T47D (cell line): ENCODE results near the gene B3GALT5.
"Not testable (repeated sequence)": the region's sequence is repeated elsewhere in the genome, so short reads cannot be mapped to it uniquely, and the experiment has no call there.

ENCODE experiments used
- DNase-seq, 2 experiments: peaks; one replicate each; pipeline versions ENCODE4 v3.0.0 to v3.0.0-alpha.2; 2011 to 2012; ENCODE audit warnings: low read depth in 1 of 2, low spot score in 1 of 2
- JUND ChIP-seq: IDR thresholded peaks from 2 replicates; pipeline ENCODE4 v1.6.1; 2012; ENCODE audit warnings: low read depth
- in situ Hi-C: cut with HindIII; loops from 2 replicates; pipeline ENCODE4 v1.10.0; 2016; ENCODE audit warnings: low sequenced_read_pairs, low pct_unique_long_range_greater_than_20kb

B3GALT5 gene

DNA sequence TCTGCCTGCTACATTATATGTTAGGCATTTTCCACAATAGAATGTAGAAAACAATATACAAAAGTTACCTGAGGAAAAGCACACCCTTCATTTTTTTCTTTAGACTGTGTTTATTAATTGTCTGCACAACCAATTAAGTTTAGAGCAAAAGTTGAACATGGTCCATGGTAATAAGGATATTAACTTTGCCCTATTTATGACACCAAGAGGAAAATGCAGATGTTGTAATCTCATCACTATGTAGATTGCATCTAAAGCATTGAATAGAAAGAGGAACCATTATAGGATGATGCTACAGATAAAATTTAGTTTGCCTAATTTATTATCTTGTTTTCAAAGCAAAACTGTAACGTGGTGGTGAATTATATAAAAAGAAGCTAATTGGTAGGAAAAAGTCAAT is 72.5 kb downstream of the B3GALT5 start:
- TF ChIP-seq JUND: no peak
- DNase-seq: no peak
- in situ Hi-C loops: no loop called here

DNA sequence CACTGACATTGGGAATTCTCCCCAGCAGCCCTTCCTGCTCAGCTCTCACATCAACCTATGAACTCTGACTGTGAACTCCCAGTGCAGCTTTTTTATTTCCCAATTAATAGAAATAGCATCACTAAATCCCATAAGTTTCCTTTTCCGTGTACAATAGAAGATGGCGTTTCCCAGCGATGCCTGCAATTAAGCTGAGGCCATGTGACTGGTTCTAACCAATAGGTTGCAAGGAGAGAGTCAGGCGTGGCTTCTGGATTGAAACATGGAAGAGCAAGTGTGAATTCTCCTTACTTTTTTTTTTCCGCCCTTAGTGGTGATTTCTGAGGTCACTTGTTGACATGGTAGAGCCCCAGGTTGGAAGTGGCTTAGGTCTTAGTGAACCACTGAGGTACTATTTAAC is 73.3 kb downstream of the B3GALT5 start:
- TF ChIP-seq JUND: no peak
- no peak for DNase-seq
- in situ Hi-C loops: no loop called here

DNA sequence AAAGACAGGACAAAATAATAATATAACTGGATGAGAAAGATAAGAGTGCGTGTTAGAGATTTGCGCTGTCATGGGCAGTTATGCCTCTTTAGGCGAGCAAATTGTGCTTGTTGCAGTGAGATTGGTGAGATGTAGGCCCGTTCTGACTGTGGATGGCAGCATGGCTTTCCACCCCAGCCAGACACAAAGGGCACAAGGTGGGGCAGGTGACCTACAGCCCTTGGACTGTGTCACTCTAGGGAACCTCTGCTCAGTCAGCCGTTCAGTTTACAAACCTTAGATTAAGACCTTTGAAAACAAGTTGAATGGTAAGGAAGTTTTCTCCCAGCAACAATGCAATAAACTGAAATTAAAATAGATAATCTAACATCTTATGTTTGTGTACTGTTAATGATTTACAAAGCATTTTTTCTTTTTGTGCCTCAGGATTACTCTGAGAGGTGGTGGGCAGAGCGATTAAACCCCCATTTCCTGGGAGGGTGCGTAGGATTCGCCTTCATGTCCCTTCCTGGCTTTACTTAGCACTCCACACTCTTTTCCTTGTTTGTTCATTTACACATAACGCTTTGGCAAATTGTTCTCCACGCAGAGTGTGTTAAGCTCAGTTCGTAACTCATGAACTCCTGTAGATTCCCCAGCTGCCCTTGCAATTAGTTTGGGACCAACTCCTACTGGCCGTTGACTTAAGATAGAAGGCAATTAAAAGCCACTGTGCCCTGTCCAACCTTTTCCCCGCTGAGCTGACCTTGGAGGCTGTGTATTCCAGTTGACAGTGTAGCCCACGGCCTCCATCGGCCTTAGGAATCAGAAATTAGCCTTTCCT is 74.1 kb downstream of the B3GALT5 start:
- DNase-seq: no peak
- no peak for TF ChIP-seq JUND
- in situ Hi-C loops: no loop called here

DNA sequence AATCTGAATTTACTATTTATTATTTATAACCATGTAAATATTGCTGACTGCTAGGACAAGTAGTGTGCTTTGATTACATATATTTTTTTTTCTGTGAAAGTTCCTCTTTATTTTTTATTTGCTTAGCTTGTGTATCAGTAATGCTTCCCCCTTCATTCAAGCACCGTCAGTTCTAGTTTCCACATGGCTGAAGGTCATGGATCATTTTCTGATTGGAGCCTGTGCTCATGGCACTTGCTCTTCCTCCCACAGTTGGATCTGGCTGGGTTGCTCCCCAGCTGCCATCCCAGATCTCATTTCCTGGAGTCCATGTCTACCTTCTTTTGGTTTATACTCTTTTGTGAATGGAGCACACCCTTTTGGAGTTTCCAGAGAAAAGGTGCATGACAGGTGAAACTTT is 75.3 kb downstream of the B3GALT5 start:
- in situ Hi-C loops: no loop called here
- no peak for DNase-seq
- TF ChIP-seq JUND: no peak

DNA sequence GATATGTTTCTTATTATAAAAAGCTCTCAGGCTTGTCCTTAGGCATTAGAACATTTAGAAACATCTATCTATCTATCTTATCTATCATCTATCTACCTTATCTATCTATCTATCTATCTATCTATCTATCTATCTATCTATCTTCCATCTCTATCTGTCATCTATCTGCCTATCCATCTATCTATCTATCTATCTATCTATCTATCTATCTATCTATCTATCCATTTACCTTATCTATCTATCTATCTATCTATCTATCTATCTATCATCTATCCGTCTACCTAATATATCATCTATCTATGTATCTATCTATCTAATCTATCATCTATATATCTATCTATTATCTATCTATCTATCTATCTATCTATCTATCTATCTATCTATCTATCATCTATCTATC is 77.1 kb downstream of the B3GALT5 start:
- DNase-seq, in situ Hi-C loops: not testable (repeated sequence)

DNA sequence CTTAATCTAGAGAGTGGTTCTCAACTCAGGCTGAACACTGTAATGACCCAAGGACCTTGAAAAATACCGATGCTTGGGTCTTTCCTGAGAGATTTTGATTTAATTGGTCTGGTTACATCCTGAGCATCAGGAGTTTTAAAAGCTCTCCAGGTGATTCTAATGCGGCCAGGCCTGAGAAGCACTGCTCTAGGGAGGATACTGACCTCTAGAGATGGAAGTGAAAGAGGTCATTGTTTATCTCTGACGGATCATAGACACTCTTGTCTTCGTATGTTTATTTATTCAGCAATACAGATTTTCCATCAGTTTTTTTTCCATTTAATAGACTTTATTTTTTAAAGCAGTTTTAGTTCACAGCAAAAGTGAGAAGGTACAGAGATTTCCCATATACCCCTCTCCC is 77.7 kb downstream of the B3GALT5 start:
- no peak for DNase-seq
- TF ChIP-seq JUND: no peak
- in situ Hi-C loops: no loop called here

DNA sequence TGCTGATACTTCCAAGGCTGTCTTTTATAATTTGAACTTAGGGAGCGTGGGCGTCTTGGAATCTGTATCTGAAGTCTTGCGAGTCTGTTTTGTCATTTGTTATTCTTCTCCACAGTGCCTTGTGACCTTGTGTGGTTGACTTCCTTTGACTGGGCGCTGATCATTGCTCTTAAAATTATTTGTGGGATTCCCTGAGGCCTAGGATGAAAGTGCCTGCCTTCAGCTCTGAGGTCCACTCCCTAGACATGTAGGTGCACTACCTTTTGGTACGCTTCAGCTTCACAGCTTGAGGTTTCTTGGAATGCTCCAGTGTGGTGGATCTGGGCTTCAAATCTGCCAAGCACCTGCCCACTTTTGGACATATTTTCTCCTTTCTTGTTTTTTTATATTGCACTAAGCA is 82.0 kb downstream of the B3GALT5 start:
- DNase-seq: no peak
- no peak for TF ChIP-seq JUND
- in situ Hi-C loops: no loop called here

DNA sequence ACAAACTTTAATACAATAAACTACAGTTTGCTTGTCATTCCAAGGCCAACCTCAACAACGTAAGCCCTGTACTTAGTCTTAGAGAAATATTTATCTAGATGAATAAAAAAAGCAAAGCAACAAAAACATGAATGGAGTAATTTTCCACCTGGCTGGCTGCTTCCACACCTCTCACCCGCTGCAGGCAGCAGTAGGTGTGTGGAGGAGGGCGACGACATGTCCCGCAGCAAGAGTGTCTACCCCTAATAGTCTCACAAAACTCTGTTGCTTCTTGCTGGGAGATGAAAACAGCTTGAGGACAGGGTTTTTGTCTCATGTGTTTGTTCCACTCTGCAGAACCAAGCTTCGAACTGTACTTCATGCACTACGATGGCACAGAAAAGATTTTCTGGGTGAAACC is 83.5 kb downstream of the B3GALT5 start:
- no peak for DNase-seq
- in situ Hi-C loops: no loop called here
- TF ChIP-seq JUND: no peak

DNA sequence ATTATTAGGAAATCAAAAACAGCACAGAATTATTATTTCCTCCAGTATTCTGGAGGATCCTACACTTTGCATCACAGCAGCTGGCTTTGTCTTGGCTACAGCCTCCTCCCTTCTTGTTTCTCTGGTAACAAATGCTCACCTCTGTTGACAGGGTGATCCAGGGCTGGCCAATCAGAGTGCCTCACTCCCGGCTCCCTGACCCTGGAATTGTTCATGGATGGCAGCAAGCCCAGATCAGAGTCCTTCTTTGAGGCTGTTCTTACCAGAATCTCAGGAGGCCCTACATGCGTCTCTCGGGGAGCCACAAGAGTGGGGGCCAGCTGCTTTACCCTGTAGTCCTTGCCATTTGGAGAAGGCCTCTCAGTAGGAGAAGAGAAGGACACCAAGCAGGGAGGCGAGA is 83.9 kb downstream of the B3GALT5 start:
- TF ChIP-seq JUND: no peak
- DNase-seq: no peak
- in situ Hi-C loops: no loop called here

DNA sequence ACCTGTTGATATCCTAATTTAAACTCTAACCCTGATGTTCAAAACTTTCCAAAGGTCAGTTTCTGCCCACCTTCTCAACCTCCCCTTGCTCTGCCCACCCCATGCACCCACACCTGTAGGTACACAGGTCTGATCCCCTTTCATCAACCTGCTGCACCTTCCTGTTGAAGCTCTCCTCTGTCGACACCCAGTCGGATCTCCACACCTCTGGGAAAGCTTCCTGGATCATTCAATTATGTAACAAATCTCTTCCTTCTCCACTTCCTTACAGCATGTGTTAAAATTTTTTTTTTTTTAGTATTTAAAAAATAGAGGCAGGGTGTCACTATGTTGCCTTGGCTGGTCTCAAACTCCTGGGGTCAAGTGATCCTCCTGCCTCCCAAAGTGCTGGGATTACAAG is 87.6 kb downstream of the B3GALT5 start:
- no peak for DNase-seq
- no peak for TF ChIP-seq JUND
- in situ Hi-C loops: no loop called here

DNA sequence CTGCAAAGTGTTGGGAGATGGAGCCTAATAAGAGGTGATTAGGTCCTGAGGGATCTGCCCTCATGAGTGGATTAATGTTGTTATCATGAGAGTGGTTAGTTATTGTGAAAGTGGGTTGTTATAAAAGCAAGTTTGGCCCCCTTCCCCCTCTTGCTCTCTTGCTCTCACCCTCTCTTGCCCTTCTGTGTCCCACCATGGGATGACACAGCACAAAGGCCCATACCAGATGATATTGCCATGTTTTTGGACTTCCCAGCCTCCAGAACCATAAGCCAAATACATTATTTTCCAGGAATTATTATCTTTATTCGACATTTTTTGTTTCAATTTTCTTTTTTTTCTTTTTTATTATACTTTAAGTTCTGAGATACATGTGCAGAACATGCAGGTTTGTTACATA is 90.8 kb downstream of the B3GALT5 start:
- no peak for TF ChIP-seq JUND
- DNase-seq: no peak
- in situ Hi-C loops: no loop called here

DNA sequence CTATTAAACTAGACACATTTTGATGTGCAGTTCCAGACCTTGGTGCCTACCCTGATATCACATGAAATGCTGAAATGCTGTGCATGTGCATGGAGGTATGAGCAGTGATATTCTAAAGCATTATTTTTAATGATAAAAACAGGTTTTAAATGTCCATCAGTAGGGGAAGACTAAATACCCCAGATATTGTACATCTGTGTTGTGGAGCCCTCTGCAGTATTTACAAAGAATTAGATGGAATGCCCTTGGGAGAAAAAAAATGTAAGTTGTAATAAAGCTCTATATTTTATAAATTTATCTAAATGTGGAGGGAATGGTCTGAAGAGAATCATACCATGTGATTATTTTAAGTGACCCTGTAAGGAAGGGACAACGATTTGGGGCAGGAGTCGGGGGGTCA is 93.1 kb downstream of the B3GALT5 start:
- no peak for DNase-seq

DNA sequence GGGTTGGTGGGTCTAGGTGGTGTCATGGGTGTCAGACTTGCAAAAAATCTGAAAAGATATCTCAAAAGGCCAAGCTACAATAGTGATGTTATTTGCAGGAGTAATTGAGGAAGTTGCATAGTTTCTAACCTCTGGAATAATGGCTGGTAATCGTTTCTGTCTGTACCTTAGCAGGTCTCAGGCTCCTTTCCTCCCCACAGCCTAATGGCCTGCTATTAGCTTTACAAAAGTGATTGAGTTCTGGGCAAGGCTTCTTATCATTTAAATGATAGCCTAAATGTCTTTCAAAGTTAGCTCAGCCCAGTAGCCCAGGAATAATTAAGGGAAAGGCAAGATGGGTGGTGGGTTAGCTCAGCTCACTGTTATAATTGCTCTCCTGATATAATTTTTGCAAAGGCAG is 94.6 kb downstream of the B3GALT5 start:
- no peak for TF ChIP-seq JUND
- in situ Hi-C loops: no loop called here
- DNase-seq: no peak

More for the DNA sequence above, 93.1 kb downstream of the B3GALT5 start:
- no peak for TF ChIP-seq JUND
- in situ Hi-C loops: no loop called here

DNA sequence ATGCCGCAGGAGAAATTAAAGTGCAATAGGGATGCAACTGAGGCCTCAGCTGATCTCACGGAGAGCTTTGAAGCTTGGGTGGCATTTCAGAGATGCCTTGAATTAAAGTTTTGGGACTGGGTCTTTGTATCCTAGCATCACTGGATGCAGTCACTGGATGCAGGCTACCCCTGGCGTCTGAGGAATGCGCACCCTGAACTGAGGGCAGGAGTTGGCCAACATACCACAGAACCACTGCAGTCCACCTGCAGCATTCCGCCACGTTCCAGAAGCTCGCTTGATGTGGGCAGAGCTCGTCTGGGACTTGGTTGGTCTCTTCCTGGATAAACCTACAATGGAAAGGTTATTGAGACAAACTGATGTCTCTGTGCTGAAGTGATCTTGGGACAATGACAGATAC is 98.1 kb downstream of the B3GALT5 start:
- TF ChIP-seq JUND: no peak
- in situ Hi-C loops: no loop called here
- DNase-seq: no peak
